Measurements from ENCODE around the gene TBL1XR1. TPM values are rescaled to one million over a fixed set of nuclear protein-coding genes. Genes with fewer than 3 reads are reported as not detected.

The TBL1XR1 gene
- total and polyA plus RNA-seq, 2 of the 8 experiments (the other 6 are each of a cell fraction or from before 2014, with no cell fraction given) = 28.1 to 147 TPM

GRCh38 chr3:177109688-177110330 lies 87.5 kb downstream of the TBL1XR1 start:
- H2AK5ac ChIP-seq (ENCODE audit: low read depth, low read length) = no peak overlapping the region
- no peak overlapping the region for H4K5ac ChIP-seq (ENCODE audit: insufficient read length, low read depth, low read length)
- no peak overlapping the region for H2BK120ac ChIP-seq (replicated peaks; ENCODE audit: low read depth, low read length)
- H3K4me3 ChIP-seq (ENCODE audit: extremely low read depth in 1 of 4, insufficient read depth in 2 of 4, low read depth in 3 of 4, low read length in 4 of 4) = no peak overlapping the region
- no peak overlapping the region for H2BK12ac ChIP-seq (ENCODE audit: low read depth, low read length)
- H3K23me2 ChIP-seq (ENCODE audit: low read depth, low read length) = no peaks in the 10 kb centered on the region
- H3K56ac ChIP-seq (replicated peaks; ENCODE audit: insufficient read length, low read depth, low read length) = no peak overlapping the region
- H3K4me1 ChIP-seq (replicated peaks in 1 of 4; ENCODE audit: control insufficient read depth in 3 of 4, insufficient read depth in 4 of 4, low read length in 3 of 4) = peaks cover 3 to 24% (median 14%) of the 10 kb centered on the region in 4 experiments
- ChIA-PET POLR2A (ENCODE audit: partially characterized antibody) (interaction anchor here (0.5 to 1.0 kb wide), 2 partner anchors 10 to 43 kb away, joined by 3 read pairs; no protein-coding TSS in a partner anchor), CTCF (ENCODE audit: partially characterized antibody) (no interaction called here)
- H4K91ac ChIP-seq (replicated peaks; ENCODE audit: insufficient read length, low read length) = no peak overlapping the region
- no peak overlapping the region for H2AFZ ChIP-seq (ENCODE audit: low read length)
- H3K27ac ChIP-seq (ENCODE audit: low read depth, low read length) = no peak overlapping the region
- H3K79me2 ChIP-seq (ENCODE audit: control insufficient read depth in 1 of 2, insufficient read depth in 2 of 2, low read length in 2 of 2) = peaks cover 3 to 99% of the 10 kb centered on the region in 2 experiments
- no peaks in the 10 kb centered on the region for H3K9me3 ChIP-seq (ENCODE audit: insufficient read depth in 2 of 2, low read depth in 1 of 2, low read length in 1 of 2)
- FAIRE-seq = no peak
- H2BK20ac ChIP-seq (ENCODE audit: low read length) = no peak overlapping the region
- H3K23ac ChIP-seq (ENCODE audit: insufficient read length) = no peak overlapping the region
- WGBS, 2 experiments (ENCODE audit: extremely low coverage in 1 of 2, insufficient coverage in 1 of 2, insufficient read length in 1 of 2, insufficient replicate concordance in 2 of 2, low coverage in 1 of 2, low lambda C conversion rate in 2 of 2, missing lambda C conversion rate in 1 of 2) = 78% methylated on average over 5 of the region's 5 CpGs; no CpG with 5 or more reads in 1 of the 2 experiments
- peaks cover 5% of the 10 kb centered on the region; the same call in 1 of the 2 replicates for H3K79me1 ChIP-seq (ENCODE audit: low read depth, low read length)
- H4K8ac ChIP-seq (ENCODE audit: extremely low read depth, insufficient read depth, low read length) = no peak overlapping the region
- no peak overlapping the region for H3K4me2 ChIP-seq (ENCODE audit: insufficient read depth in 1 of 2, low read depth in 2 of 2, low read length in 2 of 2)
- no peak overlapping the region for H2BK5ac ChIP-seq (ENCODE audit: low read depth, low read length)
- no peak overlapping the region for H3K18ac ChIP-seq (ENCODE audit: extremely low read depth, low read length)
- H3K36me3 ChIP-seq (ENCODE audit: control insufficient read depth in 2 of 4, insufficient read depth in 4 of 4, low read length in 3 of 4) = no peaks in the 10 kb centered on the region
- no peak overlapping the region for H3K4ac ChIP-seq (replicated peaks; ENCODE audit: insufficient read length, low read depth, low read length)
- no peak overlapping the region for H3K14ac ChIP-seq (ENCODE audit: insufficient read length)
- H3K27me3 ChIP-seq (replicated peaks in 1 of 4; ENCODE audit: control insufficient read depth in 3 of 4, extremely low read depth in 1 of 4, insufficient read depth in 3 of 4, low read length in 3 of 4) = no peaks in the 10 kb centered on the region
- no peak overlapping the region for H3K9ac ChIP-seq (replicated peaks in 1 of 4; ENCODE audit: extremely low read depth in 1 of 4, low read depth in 3 of 4, low read length in 3 of 4)
- DNase-seq (ENCODE audit: low read depth in 1 of 2, low spot score in 2 of 2) = no peak
- peaks cover 18 to 21% of the 10 kb centered on the region in 2 experiments for H4K20me1 ChIP-seq (replicated peaks in 1 of 2; ENCODE audit: control insufficient read depth in 1 of 2, insufficient read depth in 2 of 2, low read length in 2 of 2)
- no peak overlapping the region for H2BK15ac ChIP-seq (ENCODE audit: low read length)
- TF ChIP-seq SIRT6 (IDR thresholded peaks at IDR 0.05; ENCODE audit: low read length) (no peak), BCL11A (IDR thresholded peaks at IDR 0.05; ENCODE audit: low read depth in 2 of 2, low read length in 2 of 2) (no peak), BRCA1 (IDR thresholded peaks at IDR 0.05; ENCODE audit: low read depth, low read length) (no peak), SIN3A (conservative IDR thresholded peaks at IDR 0.05 in 1 of 2, IDR thresholded peaks at IDR 0.05 in 1 of 2; ENCODE audit: low read depth in 1 of 2, low read length in 2 of 2) (no peak), POU5F1 (IDR thresholded peaks at IDR 0.05; ENCODE audit: low read depth, low read length) (no peak), RAD21 (IDR thresholded peaks at IDR 0.05 in 1 of 2, conservative IDR thresholded peaks at IDR 0.05 in 1 of 2; ENCODE audit: low read depth in 2 of 2, low read length in 2 of 2) (no peak)

Measured in H1 (cell line).